H1 (cell line): ENCODE data around the gene P2RX2. TPM values are rescaled to one million over a fixed set of nuclear protein-coding genes. Genes with fewer than 3 reads are reported as not detected.

Experiments used
- MAFK ChIP-seq: IDR thresholded peaks from 2 replicates; pipeline ENCODE4 v1.6.1; 2012; ENCODE audit warnings: low read depth, mild to moderate bottlenecking, improper control_type of control experiment, low read length
- RAD21 ChIP-seq, 2 experiments: IDR thresholded peaks in 1 of 2; conservative IDR thresholded peaks in 1 of 2; 2 replicates each; pipeline ENCODE4 v1.6.1; 2011; ENCODE audit warnings: low read depth in 2 of 2, low read length in 2 of 2, improper control_type of control experiment in 1 of 2, inconsistent platforms in 1 of 2, mild to moderate bottlenecking in 1 of 2, moderate library complexity in 1 of 2
- SIRT6 ChIP-seq: IDR thresholded peaks from one replicate; pipeline ENCODE4 v1.7.1; 2012; ENCODE audit warnings: low read length, inconsistent platforms
- TEAD4 ChIP-seq: IDR thresholded peaks from 2 replicates; pipeline ENCODE4 v1.6.1; 2012; ENCODE audit warnings: low read depth, low read length, inconsistent platforms, mixed read lengths
- polyA plus RNA-seq, 7 experiments: library from polyadenylated mRNA; depleted of rRNA in 3 of 7; stranded (reverse) in 5 of 7; unstranded in 2 of 7; fragments of >200 nt in 5 of 7; fragments of 200-250 nt in 2 of 7; gene quantifications; 1 replicate in 5 of 7; 2 replicates in 1 of 7; 4 replicates in 1 of 7; pipeline versions ENCODE4 v1.2.1 to v1.2.3, GENCODE V29; 2011 to 2013; ENCODE audit warnings: missing spikeins in 2 of 7, mixed read lengths in 2 of 7
- total RNA-seq: library from RNA; stranded (reverse); fragmentation: NEBNext Ultra II Directional; extraction: Animal tissue kit (Norgen Biotek cat#: 25700); gene quantifications from 2 replicates; pipeline ENCODE4 v1.2.1, GENCODE V29; 2021
- TF ChIP-seq, protein P1 (sequence below): IDR thresholded peaks from 2 replicates; pipeline ENCODE4 v1.6.1; 2012; ENCODE audit warnings: inconsistent platforms

P2RX2 gene
- total and polyA plus RNA-seq, 2 of the 8 experiments (the other 6 are each of a cell fraction or from before 2014, with no cell fraction given), result 0.84 to 2.2 TPM

- no peak for TF ChIP-seq TEAD4
- TF ChIP-seq, protein P1, sequence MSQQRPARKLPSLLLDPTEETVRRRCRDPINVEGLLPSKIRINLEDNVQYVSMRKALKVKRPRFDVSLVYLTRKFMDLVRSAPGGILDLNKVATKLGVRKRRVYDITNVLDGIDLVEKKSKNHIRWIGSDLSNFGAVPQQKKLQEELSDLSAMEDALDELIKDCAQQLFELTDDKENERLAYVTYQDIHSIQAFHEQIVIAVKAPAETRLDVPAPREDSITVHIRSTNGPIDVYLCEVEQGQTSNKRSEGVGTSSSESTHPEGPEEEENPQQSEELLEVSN, result no peak
- TF ChIP-seq SIRT6, result no peak
- TF ChIP-seq RAD21 (IDR thresholded peaks at IDR 0.05 in 1 of 2, conservative IDR thresholded peaks at IDR 0.05 in 1 of 2; ENCODE audit: low read depth in 2 of 2, low read length in 2 of 2), result no peak
- TF ChIP-seq MAFK, result no peak
Measured at GRCh38 chr12:132610051-132610759, 8.4 kb upstream of the P2RX2 start, which contains the start of gene LRCOL1 (continued).
